AG04450 (cell line): ENCODE results near the gene ODC1. TPM values are rescaled to one million over a fixed set of nuclear protein-coding genes. Genes with fewer than 3 reads are reported as not detected.

Source experiments
- CTCF ChIA-PET: fragments of 300-600, 350-600 bp; formaldehyde crosslinking; extraction: SDS; loops from one replicate; lab custom pipeline; 2022; ENCODE audit warnings: antibody characterized with exemption, inconsistent platforms; lab: Charles Lee
- POLR2A ChIA-PET: fragments of 350-600 bp; formaldehyde crosslinking; extraction: SDS; loops from one replicate; lab custom pipeline; 2021; ENCODE audit warnings: antibody characterized with exemption, inconsistent platforms; lab: Yijun Ruan, JAX
- DNase-seq: peaks from one replicate; pipeline ENCODE4 v3.0.0-alpha.2; 2011; ENCODE audit warnings: low read depth, low spot score
- H3K27ac ChIP-seq: one replicate; pipeline ENCODE4 v1.5.1; 2012; ENCODE audit warnings: low read depth, low read length, control low read depth
- H3K27me3 ChIP-seq: one replicate; pipeline ENCODE4 v1.6.0; 2012; ENCODE audit warnings: low read length; ENCODE audit not compliant: control insufficient read depth, insufficient read depth
- H3K4me3 ChIP-seq: 2 replicates; pipeline ENCODE4 v1.5.1; 2011; ENCODE audit warnings: mild to moderate bottlenecking, low read depth, low read length, control low read depth
- H3K9me3 ChIP-seq: 2 replicates; pipeline ENCODE4 v1.5.1; 2012; ENCODE audit warnings: low read length; ENCODE audit not compliant: control insufficient read depth, insufficient read depth
- polyA plus RNA-seq: library from polyadenylated mRNA; depleted of rRNA; stranded (reverse); fragments of >200 nt; gene quantifications from 2 replicates; pipeline ENCODE4 v1.2.3, GENCODE V29; 2011
- TF ChIP-seq, protein P1 (sequence below): IDR thresholded peaks from 2 replicates; pipeline ENCODE4 v1.5.1; 2011; ENCODE audit warnings: low read depth, low read length, control low read depth, inconsistent platforms

Gene ODC1
- polyA plus RNA-seq, 1 experiment: 168 TPM

DNA sequence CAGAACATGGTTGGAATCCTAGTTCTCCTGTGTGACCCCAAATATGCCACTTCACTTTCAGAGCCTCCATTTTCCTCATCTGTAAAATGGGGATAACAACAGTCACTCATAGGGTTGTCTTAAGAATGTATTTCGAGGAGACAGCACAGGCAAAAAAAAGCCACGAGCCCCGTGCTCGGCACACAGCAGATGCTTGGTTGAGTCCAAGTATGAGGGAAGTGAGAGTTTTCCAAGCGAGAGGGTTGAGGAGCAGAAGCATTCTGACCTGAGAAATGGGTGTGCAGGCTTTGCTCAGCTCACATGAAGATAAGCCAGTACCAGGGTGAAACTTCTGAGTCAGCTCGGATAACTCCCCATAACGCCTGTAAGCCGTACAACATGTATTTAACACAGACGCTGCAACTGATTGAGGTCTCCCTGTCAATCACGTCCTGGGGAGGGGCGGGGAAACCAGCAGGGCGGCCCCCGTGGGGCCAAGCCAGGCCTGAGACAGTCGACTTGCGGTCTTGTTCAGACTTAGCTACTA lies 23.0 kb upstream of the ODC1 start:
- DNase-seq: no peak
- Histone ChIP-seq H3K9me3 (no peaks in the 10 kb centered on the region; the same call in 1 of the 2 replicates), H3K27ac (no peak overlapping the region), H3K4me3 (no peak overlapping the region), H3K27me3 (peaks cover 23% of the 10 kb centered on the region)
- TF ChIP-seq, protein P1, sequence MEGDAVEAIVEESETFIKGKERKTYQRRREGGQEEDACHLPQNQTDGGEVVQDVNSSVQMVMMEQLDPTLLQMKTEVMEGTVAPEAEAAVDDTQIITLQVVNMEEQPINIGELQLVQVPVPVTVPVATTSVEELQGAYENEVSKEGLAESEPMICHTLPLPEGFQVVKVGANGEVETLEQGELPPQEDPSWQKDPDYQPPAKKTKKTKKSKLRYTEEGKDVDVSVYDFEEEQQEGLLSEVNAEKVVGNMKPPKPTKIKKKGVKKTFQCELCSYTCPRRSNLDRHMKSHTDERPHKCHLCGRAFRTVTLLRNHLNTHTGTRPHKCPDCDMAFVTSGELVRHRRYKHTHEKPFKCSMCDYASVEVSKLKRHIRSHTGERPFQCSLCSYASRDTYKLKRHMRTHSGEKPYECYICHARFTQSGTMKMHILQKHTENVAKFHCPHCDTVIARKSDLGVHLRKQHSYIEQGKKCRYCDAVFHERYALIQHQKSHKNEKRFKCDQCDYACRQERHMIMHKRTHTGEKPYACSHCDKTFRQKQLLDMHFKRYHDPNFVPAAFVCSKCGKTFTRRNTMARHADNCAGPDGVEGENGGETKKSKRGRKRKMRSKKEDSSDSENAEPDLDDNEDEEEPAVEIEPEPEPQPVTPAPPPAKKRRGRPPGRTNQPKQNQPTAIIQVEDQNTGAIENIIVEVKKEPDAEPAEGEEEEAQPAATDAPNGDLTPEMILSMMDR: no peak
- ChIA-PET POLR2A (no interaction called here), CTCF (no interaction called here)

DNA sequence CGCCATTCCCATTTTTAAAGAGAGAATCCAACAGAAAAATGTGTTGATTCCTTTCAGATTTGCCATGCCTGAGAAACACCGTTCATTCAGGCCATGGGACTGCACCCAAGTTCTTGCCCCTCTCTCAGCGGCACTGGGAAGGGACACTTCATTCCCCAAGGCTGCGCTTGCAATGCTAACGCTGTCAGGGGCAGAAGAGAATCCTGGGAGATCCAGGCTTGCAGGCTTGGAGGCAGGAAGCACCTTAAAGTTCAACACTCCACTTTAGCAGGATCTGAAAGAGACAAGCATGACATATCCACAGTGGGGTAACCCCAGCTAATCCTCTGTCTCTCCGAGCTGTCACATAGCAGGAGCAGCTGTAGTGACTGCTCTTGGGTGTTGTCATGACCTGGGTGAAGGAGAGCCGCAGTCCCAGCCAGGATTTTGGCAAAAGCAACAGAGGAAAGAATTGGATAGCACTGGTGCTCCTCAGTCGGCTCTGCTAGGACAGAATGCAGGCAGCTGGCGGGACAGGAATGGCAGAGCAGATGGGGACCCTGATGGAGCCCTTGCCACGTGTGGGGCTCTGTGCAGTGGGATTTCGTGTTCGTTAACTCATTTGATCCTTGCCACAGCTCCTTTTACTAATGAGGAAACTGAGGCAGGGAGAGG lies 22.0 kb upstream of the ODC1 start:
- CTCF ChIA-PET: no interaction called here
- no peak overlapping the region for H3K4me3 ChIP-seq
- peaks cover 26% of the 10 kb centered on the region for H3K27me3 ChIP-seq
- no peak overlapping the region for H3K27ac ChIP-seq
- POLR2A ChIA-PET: no interaction called here
- TF ChIP-seq, protein P1: no peak
- no peaks in the 10 kb centered on the region; the same call in 1 of the 2 replicates for H3K9me3 ChIP-seq
- DNase-seq: no peak

DNA sequence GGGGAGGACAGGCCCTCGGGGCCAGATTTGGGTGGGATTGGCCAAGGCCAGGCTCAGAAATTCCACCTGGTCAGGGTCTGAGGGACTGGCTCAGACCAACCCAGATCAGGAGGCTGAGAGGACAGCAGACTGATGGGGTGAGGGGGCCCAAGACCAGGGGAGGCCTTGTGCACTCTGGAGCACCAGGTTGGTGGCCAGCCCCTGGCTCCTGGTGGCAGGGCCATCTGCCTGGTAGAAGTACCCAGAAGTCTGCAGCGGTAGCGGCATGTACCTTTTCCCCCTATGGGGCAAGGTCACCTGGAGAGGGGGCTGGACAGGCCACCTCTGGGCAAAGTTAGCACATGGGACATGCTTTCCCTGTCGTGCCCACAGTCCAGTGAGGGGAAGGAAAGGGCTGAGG lies 21.2 kb upstream of the ODC1 start:
- POLR2A ChIA-PET: no interaction called here
- Histone ChIP-seq H3K27ac (no peak overlapping the region), H3K9me3 (no peaks in the 10 kb centered on the region; the same call in 1 of the 2 replicates), H3K4me3 (no peak overlapping the region), H3K27me3 (peaks cover 26% of the 10 kb centered on the region)
- DNase-seq: no peak
- TF ChIP-seq, protein P1: no peak
- CTCF ChIA-PET: no interaction called here

DNA sequence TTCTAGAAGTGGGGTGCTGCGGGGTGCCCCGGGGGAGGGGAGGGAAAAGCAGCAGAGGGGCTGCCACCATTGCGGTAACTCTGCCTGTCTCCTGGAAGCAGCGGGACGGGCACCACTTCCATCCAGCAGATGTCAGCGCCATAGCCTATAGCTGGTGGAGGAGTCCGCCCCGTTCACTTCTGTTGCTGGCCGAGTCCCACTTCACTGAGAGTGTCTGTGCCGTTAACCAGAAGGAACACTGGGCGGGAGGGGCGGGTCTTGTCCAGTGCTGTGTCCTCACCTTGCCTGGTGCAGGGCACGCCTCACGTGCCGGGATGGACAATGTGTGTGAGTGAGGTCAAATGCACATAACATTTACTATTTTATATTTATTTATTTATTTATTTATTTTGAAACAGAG lies 19.3 kb upstream of the ODC1 start:
- POLR2A ChIA-PET: no interaction called here
- Histone ChIP-seq H3K27me3 (peaks cover 24% of the 10 kb centered on the region), H3K9me3 (no peaks in the 10 kb centered on the region; the same call in 1 of the 2 replicates), H3K4me3 (no peak overlapping the region), H3K27ac (no peak overlapping the region)
- TF ChIP-seq, protein P1: no peak
- CTCF ChIA-PET: interaction anchor here (0.7 kb wide), 1 partner anchor 32 kb away, joined by 3 read pairs; no protein-coding TSS in a partner anchor
- no peak for DNase-seq

- Histone ChIP-seq H3K4me3 (no peak overlapping the region), H3K9me3 (no peaks in the 10 kb centered on the region; the same call in 1 of the 2 replicates), H3K27me3 (peaks cover 23% of the 10 kb centered on the region), H3K27ac (no peak overlapping the region)
- TF ChIP-seq, protein P1: no peak
- POLR2A ChIA-PET: no interaction called here
- CTCF ChIA-PET: no interaction called here
- no peak for DNase-seq
Measured at GRCh38 chr2:10466801-10467200, 18.7 kb upstream of the ODC1 start.
